Lower leg skin (tissue), 4 donors: ENCODE results near the gene RUNX2. TPM values are rescaled to one million over a fixed set of nuclear protein-coding genes. Genes with fewer than 3 reads are reported as not detected.

Experiments used
- DNase-seq, 2 donors: peaks; one replicate each; pipeline ENCODE4 v3.0.0-alpha.2; 2019; ENCODE audit warnings: low spot score in 2 of 2
- H3K4me3 ChIP-seq: fragments of 200-600 bp; sonication (generic); 2 replicates; pipeline ENCODE4 v1.5.1; 2017; ENCODE audit warnings: mild to moderate bottlenecking, low read depth; ENCODE audit not compliant: poor library complexity, severe bottlenecking
- POLR2A ChIP-seq, 2 donors: fragments of 450-650 bp; IDR thresholded peaks; one replicate each; pipeline ENCODE4 v1.6.1; 2016 to 2017; ENCODE audit warnings: antibody characterized with exemption in 2 of 2, mild to moderate bottlenecking in 1 of 2, moderate library complexity in 1 of 2
- WGBS, 2 donors: methylation state at CpG; one replicate each; pipeline ENCODE4 v1.1.5; 2018; 5-methylcytosine and 5-hydroxymethylcytosine counted together
- intact Hi-C: fragments of 100-400 bp; cut with DNase I; formaldehyde crosslinking; loops from one replicate; pipeline ENCODE4 v1.15.0; 2023; ENCODE audit warnings: low total_unique reads
- total RNA-seq, 4 donors: library from RNA; depleted of rRNA; stranded (reverse); fragments of >200 nt; gene quantifications; one replicate each; pipeline ENCODE4 v1.1.0, GENCODE V29; 2016
- TF ChIP-seq, protein P1 (sequence below), 3 donors: fragments of 450-650 bp; IDR thresholded peaks; one replicate each; pipeline ENCODE4 v1.5.1; 2016; ENCODE audit warnings: antibody characterized with exemption in 3 of 3, mild to moderate bottlenecking in 3 of 3, moderate library complexity in 2 of 3

RUNX2 gene
- total RNA-seq, 4 donors from 2014 or later, result 1.8 to 4.8 (median 3.1) TPM

DNA sequence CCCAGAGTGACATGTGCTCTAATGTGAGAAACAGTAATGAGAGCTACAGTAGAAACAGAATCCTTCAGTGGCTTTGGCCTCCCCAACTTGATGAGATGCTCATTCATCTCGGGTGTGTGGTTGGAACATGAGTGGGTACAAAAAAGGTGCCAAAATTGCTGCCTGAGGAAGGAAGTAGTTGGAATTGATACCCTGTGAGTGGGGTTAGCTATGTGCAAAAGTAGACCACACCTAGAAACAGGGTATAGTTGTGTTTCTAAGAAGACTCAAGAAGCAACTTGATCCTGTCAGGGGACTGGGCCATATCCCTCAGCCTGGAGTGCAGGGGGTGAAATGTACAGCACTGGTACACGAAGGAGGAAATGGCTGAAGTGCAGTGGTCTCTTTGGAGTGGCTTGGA, 256.0 kb downstream of the RUNX2 start:
- 71 to 73% methylated on average over 2 of the region's 2 CpGs for WGBS, 2 donors
- TF ChIP-seq, protein P1, sequence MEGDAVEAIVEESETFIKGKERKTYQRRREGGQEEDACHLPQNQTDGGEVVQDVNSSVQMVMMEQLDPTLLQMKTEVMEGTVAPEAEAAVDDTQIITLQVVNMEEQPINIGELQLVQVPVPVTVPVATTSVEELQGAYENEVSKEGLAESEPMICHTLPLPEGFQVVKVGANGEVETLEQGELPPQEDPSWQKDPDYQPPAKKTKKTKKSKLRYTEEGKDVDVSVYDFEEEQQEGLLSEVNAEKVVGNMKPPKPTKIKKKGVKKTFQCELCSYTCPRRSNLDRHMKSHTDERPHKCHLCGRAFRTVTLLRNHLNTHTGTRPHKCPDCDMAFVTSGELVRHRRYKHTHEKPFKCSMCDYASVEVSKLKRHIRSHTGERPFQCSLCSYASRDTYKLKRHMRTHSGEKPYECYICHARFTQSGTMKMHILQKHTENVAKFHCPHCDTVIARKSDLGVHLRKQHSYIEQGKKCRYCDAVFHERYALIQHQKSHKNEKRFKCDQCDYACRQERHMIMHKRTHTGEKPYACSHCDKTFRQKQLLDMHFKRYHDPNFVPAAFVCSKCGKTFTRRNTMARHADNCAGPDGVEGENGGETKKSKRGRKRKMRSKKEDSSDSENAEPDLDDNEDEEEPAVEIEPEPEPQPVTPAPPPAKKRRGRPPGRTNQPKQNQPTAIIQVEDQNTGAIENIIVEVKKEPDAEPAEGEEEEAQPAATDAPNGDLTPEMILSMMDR (IDR thresholded peaks at IDR 0.05), result no peak
- TF ChIP-seq POLR2A (IDR thresholded peaks at IDR 0.05), result no peak
- intact Hi-C loops, result no loop called here
- no peak overlapping the region for H3K4me3 ChIP-seq
- no peak for DNase-seq

DNA sequence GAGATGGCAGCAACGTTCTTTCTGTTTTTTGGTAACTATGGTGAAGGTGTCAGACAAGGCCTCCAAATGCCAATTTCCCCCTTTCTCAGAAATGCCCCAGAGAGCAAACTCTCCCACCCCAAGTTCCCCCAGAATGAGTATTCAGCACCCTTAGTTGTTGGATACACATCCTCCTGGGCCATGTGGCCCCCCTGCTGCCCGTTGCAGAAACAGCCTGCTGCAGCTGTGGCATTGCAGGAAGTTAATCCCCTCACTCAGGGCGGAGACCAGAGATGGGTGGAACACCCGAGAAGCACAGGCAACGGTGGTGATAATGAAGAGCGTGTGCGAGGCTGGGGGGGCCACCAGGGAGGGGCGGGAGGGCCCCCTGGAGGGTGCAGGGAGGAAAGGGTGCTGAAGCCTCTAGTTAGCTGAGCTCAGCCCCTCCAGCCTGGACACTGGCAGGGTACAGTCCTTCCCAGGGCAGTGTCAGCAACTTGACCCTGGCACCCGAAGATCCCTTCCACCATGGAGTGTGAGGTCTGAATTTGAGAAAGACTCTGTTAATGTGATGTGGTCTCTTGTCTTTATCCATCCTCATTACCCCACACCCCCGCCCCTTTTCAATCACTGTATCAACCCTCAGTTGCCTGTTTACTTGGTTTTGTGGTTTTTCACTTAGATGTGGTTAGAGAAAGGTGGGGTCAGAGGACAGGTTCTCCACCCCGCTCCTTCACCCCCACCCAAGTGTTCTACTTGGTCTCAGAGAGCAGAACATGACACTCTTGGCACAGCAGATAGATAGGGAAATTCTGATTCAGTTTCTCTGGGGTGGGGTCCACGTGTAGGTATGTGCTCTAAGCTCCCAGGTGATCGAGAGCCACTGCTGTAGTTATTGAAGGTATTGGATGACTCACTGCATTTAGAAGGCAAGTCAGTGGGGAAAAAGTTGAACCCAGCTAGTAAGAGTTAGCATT, 258.4 kb downstream of the RUNX2 start:
- TF ChIP-seq, protein P1 (IDR thresholded peaks at IDR 0.05), result no peak
- TF ChIP-seq POLR2A (IDR thresholded peaks at IDR 0.05), result no peak
- intact Hi-C loops, result no loop called here
- WGBS, 2 donors, result 62 to 64% methylated on average over 13 of the region's 13 CpGs
- DNase-seq, result no peak
- H3K4me3 ChIP-seq, result no peak overlapping the region

DNA sequence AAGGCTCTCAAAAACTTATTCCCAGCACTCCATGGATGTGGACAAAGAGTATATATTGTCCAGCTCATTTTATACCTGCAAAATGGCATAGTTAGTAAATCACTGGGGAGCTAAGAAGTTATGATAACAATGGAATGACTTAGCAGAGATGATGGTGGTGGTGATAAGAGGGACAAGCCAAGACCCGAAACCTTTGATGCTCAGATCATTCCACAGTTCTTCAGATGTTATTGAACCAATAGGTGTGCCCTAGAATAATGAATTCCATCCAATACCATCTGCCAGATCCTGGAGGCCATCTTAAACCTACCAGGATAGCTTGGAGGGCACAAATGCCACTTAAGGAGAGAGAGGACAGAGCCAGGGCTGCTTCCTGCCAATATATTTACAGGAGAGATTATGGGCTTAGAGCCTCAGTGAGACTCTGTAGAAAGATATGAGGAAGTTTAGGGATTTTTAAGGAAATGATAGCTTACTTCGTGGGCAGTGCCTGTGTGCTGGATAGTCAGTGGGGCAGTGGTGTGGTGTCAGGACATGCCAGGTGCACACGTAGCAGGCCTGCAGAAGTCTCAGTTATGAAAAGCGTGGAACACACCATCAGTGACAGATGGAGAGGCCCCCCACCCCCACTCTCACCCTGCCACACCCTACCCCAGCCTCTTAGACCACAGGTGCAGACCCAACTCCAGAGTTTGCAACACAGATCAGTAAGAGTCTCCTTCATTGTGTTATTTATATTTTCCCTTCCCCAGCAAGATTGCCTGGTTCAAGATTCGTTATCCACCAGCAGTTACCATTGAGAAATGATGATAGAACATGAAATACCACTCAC, 259.3 kb downstream of the RUNX2 start:
- TF ChIP-seq, protein P1 (IDR thresholded peaks at IDR 0.05), result no peak
- TF ChIP-seq POLR2A (IDR thresholded peaks at IDR 0.05), result no peak
- no peak for DNase-seq
- WGBS, 2 donors, result 77 to 88% methylated on average over 5 of the region's 5 CpGs
- intact Hi-C loops, result no loop called here
- H3K4me3 ChIP-seq, result no peak overlapping the region

DNA sequence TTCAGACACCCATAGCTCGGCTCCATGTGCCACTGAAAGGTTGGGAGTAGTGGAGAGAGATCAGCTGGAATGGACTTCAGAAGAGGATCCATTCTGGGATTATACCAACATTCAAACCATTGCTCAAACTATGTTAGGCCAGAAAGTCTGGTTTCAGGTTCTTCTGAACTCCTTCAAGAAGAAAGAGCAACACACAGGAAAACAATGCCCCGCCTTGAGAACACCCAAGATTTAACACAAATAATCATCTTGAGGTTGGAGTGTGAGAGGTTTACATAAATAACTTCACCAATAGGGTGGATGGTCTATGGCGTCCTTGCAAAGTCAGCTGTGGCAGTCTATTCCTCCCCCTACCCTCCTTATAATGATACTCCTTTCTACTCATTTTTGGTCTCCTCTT, 261.2 kb downstream of the RUNX2 start:
- intact Hi-C loops, result no loop called here
- no peak for TF ChIP-seq POLR2A (IDR thresholded peaks at IDR 0.05)
- TF ChIP-seq, protein P1 (IDR thresholded peaks at IDR 0.05), result no peak

DNA sequence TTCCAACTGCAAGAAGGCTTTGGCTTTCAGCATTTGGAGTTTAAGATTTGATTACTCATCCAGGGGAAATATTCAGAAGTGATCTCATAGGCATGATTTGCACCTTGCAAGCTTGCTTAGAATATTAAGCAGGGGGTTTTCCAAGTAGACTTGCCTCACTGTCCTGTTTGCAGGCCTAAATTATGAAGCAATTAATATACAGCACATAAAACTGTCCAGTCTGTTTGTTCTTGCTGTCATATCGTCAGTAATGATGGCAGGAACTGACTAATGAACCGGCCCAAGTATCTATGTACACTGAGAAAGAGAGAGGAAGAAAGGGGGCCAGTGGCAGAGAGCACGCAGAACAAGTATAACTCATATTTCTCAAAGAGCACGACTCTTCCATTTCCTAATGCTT, 262.1 kb downstream of the RUNX2 start:
- TF ChIP-seq, protein P1 (IDR thresholded peaks at IDR 0.05), result no peak
- no peak for TF ChIP-seq POLR2A (IDR thresholded peaks at IDR 0.05)
- no peak for DNase-seq
- 34 to 35% methylated on average over 4 of the region's 4 CpGs for WGBS, 2 donors
- no peak overlapping the region for H3K4me3 ChIP-seq
- intact Hi-C loops, result no loop called here

More for the DNA sequence above, 261.2 kb downstream of the RUNX2 start:
- DNase-seq, result no peak
- H3K4me3 ChIP-seq, result no peak overlapping the region
- 84 to 89% methylated on average over 3 of the region's 3 CpGs for WGBS, 2 donors
